Endothelial cell (in vitro differentiated cells): Measurements from ENCODE around the gene AVL9. TPM values are rescaled to one million over a fixed set of nuclear protein-coding genes. Genes with fewer than 3 reads are reported as not detected.

Experiments used
- total RNA-seq: library from RNA; stranded (reverse); fragmentation: NEBNext Ultra II Directional; extraction: Animal tissue kit (Norgen Biotek cat#: 25700); gene quantifications from one replicate; pipeline ENCODE4 v1.2.1, GENCODE V29; 2021; ENCODE audit not compliant: unreplicated experiment

Gene AVL9
- total RNA-seq, 1 donor from 2014 or later = 43.7 TPM

Other genes starting within 250 kb of the AVL9 start
- 50.5 TPM for gene LSM5, start 5.1 kb upstream of the AVL9 start, total RNA-seq